ENCODE data around the gene MEF2D.

Gene MEF2D

DNA sequence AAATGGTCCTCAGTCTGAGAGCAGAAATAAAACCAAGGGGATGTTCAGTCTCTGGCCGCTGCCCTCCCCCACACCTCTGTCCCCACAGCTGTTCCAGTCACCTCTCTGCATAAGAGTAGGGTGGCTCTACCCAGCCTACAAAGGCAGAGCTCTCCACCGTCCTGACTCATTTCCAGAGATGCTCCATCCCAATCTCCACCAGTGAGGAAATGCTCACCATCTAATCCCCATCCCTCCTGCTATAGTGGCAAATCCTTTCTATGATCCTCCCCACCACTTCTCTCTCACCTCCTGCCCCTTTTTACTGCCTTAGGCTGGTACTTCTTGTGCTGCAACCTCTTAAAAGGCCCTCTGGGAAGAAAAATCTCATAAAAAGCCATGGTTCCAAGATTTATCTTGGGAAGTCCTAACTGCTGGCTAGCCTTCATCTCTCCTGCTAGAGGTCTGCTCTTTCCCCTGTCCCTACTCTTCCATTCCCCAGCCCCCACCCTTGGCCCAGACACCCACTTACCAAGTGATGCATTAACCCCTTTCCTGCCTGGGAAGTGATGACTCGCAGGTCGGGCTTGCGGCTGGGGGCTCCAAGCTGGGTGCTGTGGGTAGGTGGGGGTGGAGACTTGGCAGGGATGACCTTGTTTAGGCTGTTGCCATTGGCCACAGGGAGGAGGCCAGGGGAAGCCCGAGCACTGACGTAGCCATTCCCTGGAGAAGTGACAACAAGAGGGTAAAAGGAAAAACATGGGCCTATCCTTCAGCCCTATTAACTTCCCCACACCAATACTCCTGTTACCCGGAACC is 23.9 kb downstream of the MEF2D start:
- Histone ChIP-seq H3K27ac (replicated peaks) (no peak overlapping the region), H3K4me3 (replicated peaks; ENCODE audit: insufficient read depth, low read length) (no peak overlapping the region), H3K27me3 (ENCODE audit: insufficient read depth, poor library complexity, severe bottlenecking) (no peaks in the 10 kb centered on the region)
- DNase-seq (ENCODE audit: low read depth in 1 of 2, low spot score in 1 of 2), result peak in 1 of 2 experiments; percentile 40
- TF ChIP-seq GABPA (IDR thresholded peaks at IDR 0.05; ENCODE audit: low read depth), result no peak
- TF ChIP-seq SPI1 (IDR thresholded peaks at IDR 0.05; ENCODE audit: borderline replicate concordance, low read depth), result no peak
- TF ChIP-seq, protein P1, sequence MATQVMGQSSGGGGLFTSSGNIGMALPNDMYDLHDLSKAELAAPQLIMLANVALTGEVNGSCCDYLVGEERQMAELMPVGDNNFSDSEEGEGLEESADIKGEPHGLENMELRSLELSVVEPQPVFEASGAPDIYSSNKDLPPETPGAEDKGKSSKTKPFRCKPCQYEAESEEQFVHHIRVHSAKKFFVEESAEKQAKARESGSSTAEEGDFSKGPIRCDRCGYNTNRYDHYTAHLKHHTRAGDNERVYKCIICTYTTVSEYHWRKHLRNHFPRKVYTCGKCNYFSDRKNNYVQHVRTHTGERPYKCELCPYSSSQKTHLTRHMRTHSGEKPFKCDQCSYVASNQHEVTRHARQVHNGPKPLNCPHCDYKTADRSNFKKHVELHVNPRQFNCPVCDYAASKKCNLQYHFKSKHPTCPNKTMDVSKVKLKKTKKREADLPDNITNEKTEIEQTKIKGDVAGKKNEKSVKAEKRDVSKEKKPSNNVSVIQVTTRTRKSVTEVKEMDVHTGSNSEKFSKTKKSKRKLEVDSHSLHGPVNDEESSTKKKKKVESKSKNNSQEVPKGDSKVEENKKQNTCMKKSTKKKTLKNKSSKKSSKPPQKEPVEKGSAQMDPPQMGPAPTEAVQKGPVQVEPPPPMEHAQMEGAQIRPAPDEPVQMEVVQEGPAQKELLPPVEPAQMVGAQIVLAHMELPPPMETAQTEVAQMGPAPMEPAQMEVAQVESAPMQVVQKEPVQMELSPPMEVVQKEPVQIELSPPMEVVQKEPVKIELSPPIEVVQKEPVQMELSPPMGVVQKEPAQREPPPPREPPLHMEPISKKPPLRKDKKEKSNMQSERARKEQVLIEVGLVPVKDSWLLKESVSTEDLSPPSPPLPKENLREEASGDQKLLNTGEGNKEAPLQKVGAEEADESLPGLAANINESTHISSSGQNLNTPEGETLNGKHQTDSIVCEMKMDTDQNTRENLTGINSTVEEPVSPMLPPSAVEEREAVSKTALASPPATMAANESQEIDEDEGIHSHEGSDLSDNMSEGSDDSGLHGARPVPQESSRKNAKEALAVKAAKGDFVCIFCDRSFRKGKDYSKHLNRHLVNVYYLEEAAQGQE (IDR thresholded peaks at IDR 0.05; ENCODE audit: insufficient replicate concordance, low read depth), result no peak
- TF ChIP-seq POLR2AphosphoS5 (IDR thresholded peaks at IDR 0.05; ENCODE audit: low read depth), result no peak
- TF ChIP-seq, protein P2, sequence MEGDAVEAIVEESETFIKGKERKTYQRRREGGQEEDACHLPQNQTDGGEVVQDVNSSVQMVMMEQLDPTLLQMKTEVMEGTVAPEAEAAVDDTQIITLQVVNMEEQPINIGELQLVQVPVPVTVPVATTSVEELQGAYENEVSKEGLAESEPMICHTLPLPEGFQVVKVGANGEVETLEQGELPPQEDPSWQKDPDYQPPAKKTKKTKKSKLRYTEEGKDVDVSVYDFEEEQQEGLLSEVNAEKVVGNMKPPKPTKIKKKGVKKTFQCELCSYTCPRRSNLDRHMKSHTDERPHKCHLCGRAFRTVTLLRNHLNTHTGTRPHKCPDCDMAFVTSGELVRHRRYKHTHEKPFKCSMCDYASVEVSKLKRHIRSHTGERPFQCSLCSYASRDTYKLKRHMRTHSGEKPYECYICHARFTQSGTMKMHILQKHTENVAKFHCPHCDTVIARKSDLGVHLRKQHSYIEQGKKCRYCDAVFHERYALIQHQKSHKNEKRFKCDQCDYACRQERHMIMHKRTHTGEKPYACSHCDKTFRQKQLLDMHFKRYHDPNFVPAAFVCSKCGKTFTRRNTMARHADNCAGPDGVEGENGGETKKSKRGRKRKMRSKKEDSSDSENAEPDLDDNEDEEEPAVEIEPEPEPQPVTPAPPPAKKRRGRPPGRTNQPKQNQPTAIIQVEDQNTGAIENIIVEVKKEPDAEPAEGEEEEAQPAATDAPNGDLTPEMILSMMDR (IDR thresholded peaks at IDR 0.05; ENCODE audit: insufficient read depth, low read length), result no peak

DNA sequence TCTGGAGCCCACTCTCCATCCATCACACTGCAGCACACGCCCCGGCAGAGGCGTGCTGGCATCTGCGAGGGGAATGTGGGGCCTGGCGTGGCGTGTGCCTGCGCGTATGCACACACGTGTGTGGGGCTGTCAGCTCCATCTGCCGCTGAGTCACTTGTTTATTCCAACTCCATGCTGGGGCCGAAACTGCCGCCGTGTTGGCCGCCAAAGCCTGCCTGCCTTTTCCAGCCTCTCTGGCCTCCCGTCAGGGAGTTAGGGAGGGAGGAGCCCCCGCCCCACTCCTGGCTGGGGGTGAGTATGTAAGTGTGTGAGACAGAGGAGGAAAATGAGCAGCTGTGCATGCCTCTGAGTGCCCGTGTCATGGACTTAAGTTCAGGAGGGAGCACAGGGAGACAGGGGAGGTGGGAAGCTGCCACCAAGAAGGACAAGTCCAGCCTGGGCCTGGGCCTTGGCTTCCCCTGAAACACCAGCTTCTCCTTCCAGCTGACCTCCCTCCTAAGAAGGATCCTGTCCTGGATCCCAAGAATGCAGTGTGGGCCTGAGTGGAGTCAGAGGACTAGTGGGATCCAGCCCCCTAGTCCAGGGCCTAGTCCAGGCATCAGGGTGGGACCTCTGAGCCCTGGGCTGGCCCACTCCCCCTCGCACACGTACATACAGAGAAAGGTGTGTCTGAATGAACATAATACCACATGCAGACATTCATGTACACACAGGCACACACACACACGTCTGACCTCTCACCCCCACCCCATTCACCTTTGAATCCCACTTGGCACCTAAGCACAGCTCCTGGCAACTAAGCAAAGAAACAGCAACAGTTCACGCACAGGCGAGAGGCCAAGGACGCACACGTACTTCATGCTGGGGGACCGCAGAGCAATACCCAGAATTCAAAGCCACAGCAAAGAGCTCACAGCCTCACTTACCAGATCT is 24.7 kb downstream of the MEF2D start:
- no peak overlapping the region for H3K4me3 ChIP-seq (replicated peaks; ENCODE audit: insufficient read depth, low read length)
- TF ChIP-seq SPI1 (IDR thresholded peaks at IDR 0.05; ENCODE audit: borderline replicate concordance, low read depth), result no peak
- TF ChIP-seq, protein P1 (IDR thresholded peaks at IDR 0.05; ENCODE audit: insufficient replicate concordance, low read depth), result no peak
- TF ChIP-seq GABPA (IDR thresholded peaks at IDR 0.05; ENCODE audit: low read depth), result no peak
- TF ChIP-seq, protein P2 (IDR thresholded peaks at IDR 0.05; ENCODE audit: insufficient read depth, low read length), result no peak
- TF ChIP-seq POLR2AphosphoS5 (IDR thresholded peaks at IDR 0.05; ENCODE audit: low read depth), result no peak
- no peaks in the 10 kb centered on the region for H3K27me3 ChIP-seq (ENCODE audit: insufficient read depth, poor library complexity, severe bottlenecking)
- peak in 1 of 2 experiments; percentile 37 for DNase-seq (ENCODE audit: low read depth in 1 of 2, low spot score in 1 of 2)
- H3K27ac ChIP-seq (replicated peaks), result no peak overlapping the region

DNA sequence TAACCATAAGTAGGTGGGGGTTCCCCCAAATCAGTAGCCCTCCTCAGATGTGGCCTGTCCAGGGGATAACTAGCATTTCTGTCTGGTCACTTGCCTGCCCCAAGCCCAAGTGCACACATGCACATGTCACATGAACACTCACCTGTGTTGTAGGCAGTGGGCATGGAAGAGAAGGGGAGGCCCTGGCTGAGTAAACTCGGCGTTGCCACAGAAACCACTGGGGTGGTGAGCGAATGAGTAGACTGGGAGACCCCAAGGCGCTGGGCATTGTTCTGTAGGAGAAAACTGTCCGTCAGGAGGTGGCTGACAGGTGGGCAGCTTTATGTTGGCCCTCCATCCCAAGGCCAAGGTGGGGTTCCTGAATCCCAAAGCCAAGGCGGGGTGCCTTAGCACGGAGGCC is 25.6 kb downstream of the MEF2D start:
- no peak overlapping the region for H3K4me3 ChIP-seq (replicated peaks; ENCODE audit: insufficient read depth, low read length)
- DNase-seq (ENCODE audit: low read depth in 1 of 2, low spot score in 1 of 2), result no peak
- no peaks in the 10 kb centered on the region for H3K27me3 ChIP-seq (ENCODE audit: insufficient read depth, poor library complexity, severe bottlenecking)
- no peak overlapping the region for H3K27ac ChIP-seq (replicated peaks)
- no peak for TF ChIP-seq GABPA (IDR thresholded peaks at IDR 0.05; ENCODE audit: low read depth)
- TF ChIP-seq, protein P2 (IDR thresholded peaks at IDR 0.05; ENCODE audit: insufficient read depth, low read length), result no peak

Data from HL-60 (cell line).